K562 (cell line): ENCODE measurements around the gene BLTP3A. TPM values are rescaled to one million over a fixed set of nuclear protein-coding genes. Genes with fewer than 3 reads are reported as not detected.

ENCODE experiments used
- BACH1 ChIP-seq: fragments of 200-800 bp; sonication (Bioruptor generic); IDR thresholded peaks from 2 replicates; pipeline ENCODE4 v1.6.1; 2016; ENCODE audit warnings: missing genetic modification characterization, missing compliant biosample characterization
- BRF1 ChIP-seq: IDR thresholded peaks from 3 replicates; pipeline ENCODE4 v1.6.1; 2011; ENCODE audit warnings: borderline replicate concordance, mild to moderate bottlenecking; ENCODE audit not compliant: insufficient read length; ENCODE audit errors: extremely low read depth
- CBFA2T3 ChIP-seq: fragments of 450-650 bp; IDR thresholded peaks from 2 replicates; pipeline ENCODE4 v1.6.1; 2017
- CEBPB ChIP-seq: fragments of 450-650 bp; IDR thresholded peaks from 2 replicates; pipeline ENCODE4 v1.6.1; 2016; ENCODE audit warnings: missing genetic modification characterization, missing compliant biosample characterization
- CHD1 ChIP-seq: fragments of 200-600 bp; sonication (generic); IDR thresholded peaks from one replicate; pipeline ENCODE4 v1.6.1; 2012; ENCODE audit warnings: mild to moderate bottlenecking, moderate library complexity, low read length, inconsistent platforms
- COPS2 ChIP-seq: fragments of 450-650 bp; conservative IDR thresholded peaks from 2 replicates; pipeline ENCODE4 v1.6.1; 2016; ENCODE audit warnings: mild to moderate bottlenecking, moderate library complexity
- FOS ChIP-seq: IDR thresholded peaks from 3 replicates; pipeline ENCODE4 v1.6.1; 2011; ENCODE audit not compliant: insufficient read length; ENCODE audit errors: extremely low read depth
- FOSL1 ChIP-seq: fragments of 200-800 bp; sonication (Bioruptor generic); conservative IDR thresholded peaks from 2 replicates; pipeline ENCODE4 v1.6.1; 2016; ENCODE audit warnings: missing genetic modification characterization, missing compliant biosample characterization
- GMEB1 ChIP-seq: fragments of 250-450 bp; sonication (Bioruptor Pico); IDR thresholded peaks from 2 replicates; pipeline ENCODE4 v1.4.0; 2020; ENCODE audit warnings: mild to moderate bottlenecking
- GTF2F1 ChIP-seq: IDR thresholded peaks from 2 replicates; pipeline ENCODE4 v1.6.1; 2011; ENCODE audit warnings: low read depth, low read length, improper control_type of control experiment
- HDAC2 ChIP-seq: fragments of 450-650 bp; IDR thresholded peaks from 2 replicates; pipeline ENCODE4 v1.6.1; 2016; ENCODE audit warnings: mild to moderate bottlenecking
- HEY1 ChIP-seq: fragments of 250-450 bp; sonication (Bioruptor Pico); IDR thresholded peaks from 2 replicates; pipeline ENCODE4 v1.5.0; 2020; ENCODE audit warnings: mild to moderate bottlenecking, moderate library complexity, borderline replicate concordance
- HNRNPH1 ChIP-seq: fragments of 200-400 bp; formaldehyde crosslinking; optimal IDR thresholded peaks from 2 replicates; pipeline ENCODE3; 2017; ENCODE audit warnings: low read depth, mild to moderate bottlenecking, low read length, moderate library complexity
- HNRNPK ChIP-seq: fragments of 200-400 bp; formaldehyde crosslinking; IDR thresholded peaks from one replicate; pipeline ENCODE4 v1.6.1; 2018; ENCODE audit warnings: mild to moderate bottlenecking, low read depth, low read length; ENCODE audit not compliant: poor library complexity, severe bottlenecking
- KHSRP ChIP-seq: fragments of 450-650 bp; IDR thresholded peaks from 2 replicates; pipeline ENCODE4 v1.6.1; 2017
- MAZ ChIP-seq, 2 experiments: fragments of 450-650 bp in 1 of 2; sonication (generic) in 1 of 2; formaldehyde crosslinking; IDR thresholded peaks in 1 of 2; conservative IDR thresholded peaks in 1 of 2; 2 replicates each; pipeline versions ENCODE4 v1.4.0 to v1.5.0; 2020; ENCODE audit warnings: mild to moderate bottlenecking in 1 of 2, missing genetic modification reagents in 1 of 2
- PHF21A ChIP-seq: fragments of 450-650 bp; IDR thresholded peaks from 2 replicates; pipeline ENCODE4 v1.6.1; 2017; ENCODE audit warnings: low read depth, borderline replicate concordance
- PPARD ChIP-seq: fragments of 250-450 bp; sonication (Bioruptor Pico); IDR thresholded peaks from 2 replicates; pipeline ENCODE4 v1.8.0; 2022; ENCODE audit warnings: inconsistent platforms, mild to moderate bottlenecking, moderate library complexity
- RBM14 ChIP-seq: fragments of 200-400 bp; formaldehyde crosslinking; IDR thresholded peaks from 2 replicates; pipeline ENCODE4 v1.6.1; 2018; ENCODE audit warnings: low read depth, mild to moderate bottlenecking, low read length, moderate library complexity, borderline replicate concordance; ENCODE audit not compliant: insufficient read depth
- SFPQ ChIP-seq: fragments of 200-400 bp; formaldehyde crosslinking; IDR thresholded peaks from 2 replicates; pipeline ENCODE4 v1.6.1; 2017; ENCODE audit warnings: mild to moderate bottlenecking, low read depth, low read length, moderate library complexity
- SREBF1 ChIP-seq: fragments of 150-350 bp; IDR thresholded peaks from 2 replicates; pipeline ENCODE4 v1.6.1; 2014; ENCODE audit warnings: antibody characterized with exemption, low read depth, low read length, borderline replicate concordance
- SRSF7 ChIP-seq: fragments of 200-400 bp; formaldehyde crosslinking; optimal IDR thresholded peaks from 2 replicates; pipeline ENCODE3; 2017; ENCODE audit warnings: mild to moderate bottlenecking, low read depth, low read length
- TCFL5 ChIP-seq: fragments of 250-450 bp; sonication (Bioruptor Pico); conservative IDR thresholded peaks from 2 replicates; pipeline ENCODE4 v1.6.1; 2021; ENCODE audit warnings: mild to moderate bottlenecking, moderate library complexity, matching md5 sums
- ZNF384 ChIP-seq: IDR thresholded peaks from 2 replicates; pipeline ENCODE4 v1.6.1; 2012; ENCODE audit warnings: low read depth, low read length, improper control_type of control experiment
- ZNF740 ChIP-seq, 3 experiments: fragments of 200-800 bp in 1 of 3; sonication (Bioruptor generic) in 1 of 3; sonication (generic) in 1 of 3; formaldehyde crosslinking in 1 of 3; IDR thresholded peaks; 2 replicates each; pipeline versions ENCODE4 v1.6.1 to v1.8.0; 2016 to 2022; ENCODE audit warnings: mild to moderate bottlenecking in 2 of 3, missing compliant biosample characterization in 2 of 3, missing genetic modification characterization in 2 of 3, missing genetic modification reagents in 1 of 3
- polyA plus RNA-seq, 8 experiments: library from polyadenylated mRNA; depleted of rRNA in 4 of 8; stranded (reverse) in 5 of 8; unstranded in 3 of 8; fragments of >200 nt; fragmentation: Nextera tagmentation in 2 of 8; fragmentation: Illumina TruSeq in 1 of 8; extraction: Ambion mirVana in 2 of 8; extraction: Trizol in 1 of 8; gene quantifications; 2 replicates each; pipeline versions ENCODE4 v1.2.1 to v1.2.3, GENCODE V29; 2011 to 2014; ENCODE audit warnings: inconsistent platforms in 1 of 8, missing spikeins in 1 of 8
- total RNA-seq, 7 experiments: library from RNA; depleted of rRNA in 6 of 7; stranded (reverse); fragments of >200 nt in 6 of 7; fragmentation: Illumina TruSeq in 2 of 7; extraction: Trizol in 2 of 7; gene quantifications; 2 replicates each; pipeline versions ENCODE4 v1.2.1 to v1.2.3, GENCODE V29; 2011 to 2021; ENCODE audit warnings: low replicate concordance in 1 of 7

Gene BLTP3A
- total and polyA plus RNA-seq, 9 of the 15 experiments (the other 6 are each of a cell fraction or from before 2014, with no cell fraction given) = 7.5 to 34.6 (median 15.5) TPM

GRCh38 chr6:34834789-34835518 is 43.1 kb downstream of the BLTP3A start (continued):
- TF ChIP-seq HNRNPH1 (no peak), CEBPB (tag) (peak; percentile 92), HNRNPK (no peak), ZNF384 (no peak), GMEB1 (CRISPR knock-in tag) (no peak), ZNF740 (CRISPR knock-in tag; IDR thresholded peaks at IDR 0.05) (no peak), ZNF740 (tag; IDR thresholded peaks at IDR 0.05) (no peak), TCFL5 (CRISPR knock-in tag) (no peak), MAZ (CRISPR knock-in tag; conservative IDR thresholded peaks at IDR 0.05 in 1 of 2, IDR thresholded peaks at IDR 0.05 in 1 of 2) (no peak; a peak in 1 of 4 replicates), RBM14 (no peak), COPS2 (no peak), SREBF1 (no peak), CBFA2T3 (peak; percentile 83), HDAC2 (no peak), GTF2F1 (no peak), BACH1 (tag) (no peak), BRF1 (no peak), CHD1 (no peak), FOS (no peak), PHF21A (no peak), HEY1 (CRISPR knock-in tag) (no peak), SFPQ (no peak), PPARD (CRISPR knock-in tag) (no peak), KHSRP (no peak), SRSF7 (no peak), FOSL1 (tag) (peak; percentile 92)
